ENCODE data around the gene TCERG1. TPM values are rescaled to one million over a fixed set of nuclear protein-coding genes. Genes with fewer than 3 reads are reported as not detected.

TCERG1 gene
- total and polyA plus RNA-seq, 9 of the 15 experiments (the other 6 are each of a cell fraction or from before 2014, with no cell fraction given), result 50.3 to 148 (median 119) TPM

- TF ChIP-seq CREM (IDR thresholded peaks at IDR 0.05; ENCODE audit: low read depth), result 0 out of 2 replicates have a peak, but pooled peaks have one; percentile 5
- no peak for TF ChIP-seq SIRT6 (IDR thresholded peaks at IDR 0.05; ENCODE audit: low read depth, low read length)
- TF ChIP-seq ZC3H11A (IDR thresholded peaks at IDR 0.05; ENCODE audit: low read depth, low read length), result no peak
- TF ChIP-seq CTCF (IDR thresholded peaks at IDR 0.05 in 2 of 3, conservative IDR thresholded peaks at IDR 0.05 in 1 of 3; ENCODE audit: insufficient read depth in 2 of 3, low read depth in 1 of 3, low read length in 3 of 3), result peak; percentile 83 to 92 (median 85)
- no peak for TF ChIP-seq ELF4 (CRISPR knock-in tag; IDR thresholded peaks at IDR 0.05)
- TF ChIP-seq HMGXB4 (CRISPR knock-in tag; IDR thresholded peaks at IDR 0.05), result no peak
- TF ChIP-seq DACH1 (IDR thresholded peaks at IDR 0.05; ENCODE audit: partially characterized antibody), result peak; percentile 46
- no peak for TF ChIP-seq ZC3H8 (IDR thresholded peaks at IDR 0.05)
- TF ChIP-seq DEAF1 (CRISPR knock-in tag; IDR thresholded peaks at IDR 0.05), result peak; percentile 60
- TF ChIP-seq STAG1 (CRISPR knock-in tag; IDR thresholded peaks at IDR 0.05; ENCODE audit: borderline replicate concordance), result peak; percentile 67; the same call in 1 of the 2 replicates
- TF ChIP-seq IFI16 (CRISPR knock-in tag; IDR thresholded peaks at IDR 0.05), result no peak
- peak; percentile 94 for TF ChIP-seq HINFP (tag; conservative IDR thresholded peaks at IDR 0.05; ENCODE audit: low read depth)
- TF ChIP-seq CC2D1A (IDR thresholded peaks at IDR 0.05), result 0 out of 2 replicates have a peak, but pooled peaks have one; percentile 31
- 0 out of 2 replicates have a peak, but pooled peaks have one; percentile 44 for TF ChIP-seq FOXK1 (CRISPR knock-in tag; IDR thresholded peaks at IDR 0.05; ENCODE audit: borderline replicate concordance)
These were observed 95.1 kb downstream of the TCERG1 start (continued) for GRCh38 chr5:146541958-146542849.
